Natural killer cell (primary cell): ENCODE data around the gene PRX. TPM values are rescaled to one million over a fixed set of nuclear protein-coding genes. Genes with fewer than 3 reads are reported as not detected.

Experiments
- ATAC-seq, 3 donors: fragments of 150-1000 bp in 2 of 3; fragments of 200-7000 bp in 1 of 3; cut with Tn5 transposase; 1 replicate in 1 of 3; 2 replicates in 2 of 3; pipeline ENCODE4 v1.10.0; 2021; ENCODE audit warnings: mild to moderate bottlenecking in 2 of 3, moderate library complexity in 2 of 3
- DNase-seq, 2 donors: peaks; one replicate each; pipeline versions ENCODE4 v3.0.0 to v3.0.0-alpha.2; 2013 to 2021; ENCODE audit warnings: mixed read lengths in 1 of 2
- H3K27ac ChIP-seq: one replicate; pipeline ENCODE4 v1.5.1; 2013; ENCODE audit warnings: mild to moderate bottlenecking, low read length
- H3K27me3 ChIP-seq: one replicate; pipeline ENCODE4 v1.6.1; 2013; ENCODE audit warnings: low read length; ENCODE audit not compliant: control insufficient read depth, insufficient read depth
- H3K36me3 ChIP-seq: one replicate; pipeline ENCODE4 v1.6.1; 2013; ENCODE audit warnings: low read length; ENCODE audit not compliant: control insufficient read depth, insufficient read depth
- H3K4me1 ChIP-seq: one replicate; pipeline ENCODE4 v1.6.1; 2013; ENCODE audit warnings: low read length; ENCODE audit not compliant: control insufficient read depth, insufficient read depth
- H3K4me3 ChIP-seq: one replicate; pipeline ENCODE4 v1.5.1; 2013; ENCODE audit warnings: low read length
- H3K9me3 ChIP-seq: one replicate; pipeline ENCODE4 v1.6.1; 2013; ENCODE audit warnings: low read length; ENCODE audit not compliant: control insufficient read depth, insufficient read depth
- H3K27ac Mint-ChIP-seq, 2 donors: one replicate each; pipeline ENCODE4 v1.8.0; 2022; ENCODE audit warnings: mild to moderate bottlenecking in 2 of 2, mixed read lengths in 2 of 2, moderate library complexity in 1 of 2
- H3K27me3 Mint-ChIP-seq, 2 donors: one replicate each; pipeline ENCODE4 v1.8.0; 2022; ENCODE audit warnings: low read depth in 2 of 2, mixed read lengths in 2 of 2
- H3K36me3 Mint-ChIP-seq: one replicate; pipeline ENCODE4 v1.8.0; 2022; ENCODE audit warnings: mixed read lengths
- H3K4me1 Mint-ChIP-seq, 2 donors: one replicate each; pipeline ENCODE4 v1.8.0; 2022; ENCODE audit warnings: mixed read lengths in 2 of 2
- H3K4me3 Mint-ChIP-seq: one replicate; pipeline ENCODE4 v1.8.0; 2022; ENCODE audit warnings: mild to moderate bottlenecking, moderate library complexity, mixed read lengths
- H3K9me3 Mint-ChIP-seq, 2 donors: one replicate each; pipeline ENCODE4 v1.8.0; 2022; ENCODE audit warnings: mixed read lengths in 2 of 2
- WGBS: methylation state at CpG from one replicate; pipeline ENCODE4 v1.1.7; 2013; ENCODE audit warnings: missing lambda C conversion rate; ENCODE audit not compliant: insufficient coverage; 5-methylcytosine and 5-hydroxymethylcytosine counted together
- intact Hi-C: fragments of 100-400 bp; cut with micrococcal nuclease; formaldehyde crosslinking; loops from one replicate; pipeline ENCODE4 v1.14.2; 2022
- total RNA-seq, 4 donors: library from RNA; stranded (reverse); fragments of 120-200 nt in 1 of 4; gene quantifications; one replicate each; pipeline versions ENCODE4 v1.2.3 to v1.2.4, GENCODE V29; 2013 to 2022
- TF ChIP-seq, protein P1 (sequence below): fragments of 200-600 bp; IDR thresholded peaks from one replicate; pipeline ENCODE4 v1.8.0; 2022; ENCODE audit warnings: antibody characterized with exemption

PRX gene
- total RNA-seq, 3 donors from 2014 or later (not counting 1 experiment from before 2014, with no cell fraction given): 2.0 to 3.8 (median 3.7) TPM

DNA sequence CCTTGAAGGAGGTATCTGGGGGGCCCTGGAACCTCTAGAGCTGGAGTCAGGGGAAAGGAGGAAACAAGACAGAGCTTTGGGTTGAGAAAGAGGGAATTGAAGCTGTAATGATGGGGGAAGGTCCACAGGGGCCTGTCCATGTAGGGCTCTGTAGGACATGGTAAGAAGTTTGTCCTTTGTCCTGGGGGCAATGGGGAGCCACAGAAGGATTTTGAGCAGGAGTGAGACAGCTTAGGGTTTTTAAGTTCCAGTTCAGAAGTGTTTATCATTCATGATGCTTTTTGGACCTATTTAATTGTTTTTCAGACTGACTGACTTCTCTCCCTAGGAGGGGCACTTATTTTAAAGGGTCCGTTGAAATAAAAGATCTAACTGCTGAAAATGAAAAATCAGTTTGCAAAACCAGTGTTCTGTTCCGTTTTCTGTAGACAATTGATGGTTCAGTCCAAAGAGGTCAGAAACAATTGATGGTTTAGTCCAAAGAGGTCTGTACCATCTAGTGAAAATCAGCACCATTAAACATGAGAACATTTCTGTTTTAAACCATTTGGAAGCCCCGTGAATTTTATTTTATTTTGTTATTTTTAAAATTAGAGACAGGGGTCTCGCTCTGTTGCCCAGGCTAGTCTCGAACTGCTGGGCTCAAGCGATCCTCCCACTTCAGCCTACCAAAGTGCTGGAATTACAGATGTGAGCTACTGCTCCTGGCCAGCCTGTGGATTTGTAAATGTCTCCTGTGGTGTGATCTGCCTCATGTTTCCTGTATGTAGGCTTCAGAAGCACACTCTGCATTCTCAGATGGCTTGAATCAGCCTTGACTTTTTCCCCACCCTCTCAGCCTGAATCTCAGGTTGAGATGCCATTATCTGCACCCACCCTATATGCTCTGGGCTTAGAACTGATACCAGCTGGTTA lies 56.2 kb downstream of the PRX start:
- H3K4me1 ChIP-seq: peaks cover 18% of the 10 kb centered on the region
- 97% methylated on average over 6 of the region's 6 CpGs for WGBS
- H3K36me3 Mint-ChIP-seq: no peaks in the 10 kb centered on the region

DNA sequence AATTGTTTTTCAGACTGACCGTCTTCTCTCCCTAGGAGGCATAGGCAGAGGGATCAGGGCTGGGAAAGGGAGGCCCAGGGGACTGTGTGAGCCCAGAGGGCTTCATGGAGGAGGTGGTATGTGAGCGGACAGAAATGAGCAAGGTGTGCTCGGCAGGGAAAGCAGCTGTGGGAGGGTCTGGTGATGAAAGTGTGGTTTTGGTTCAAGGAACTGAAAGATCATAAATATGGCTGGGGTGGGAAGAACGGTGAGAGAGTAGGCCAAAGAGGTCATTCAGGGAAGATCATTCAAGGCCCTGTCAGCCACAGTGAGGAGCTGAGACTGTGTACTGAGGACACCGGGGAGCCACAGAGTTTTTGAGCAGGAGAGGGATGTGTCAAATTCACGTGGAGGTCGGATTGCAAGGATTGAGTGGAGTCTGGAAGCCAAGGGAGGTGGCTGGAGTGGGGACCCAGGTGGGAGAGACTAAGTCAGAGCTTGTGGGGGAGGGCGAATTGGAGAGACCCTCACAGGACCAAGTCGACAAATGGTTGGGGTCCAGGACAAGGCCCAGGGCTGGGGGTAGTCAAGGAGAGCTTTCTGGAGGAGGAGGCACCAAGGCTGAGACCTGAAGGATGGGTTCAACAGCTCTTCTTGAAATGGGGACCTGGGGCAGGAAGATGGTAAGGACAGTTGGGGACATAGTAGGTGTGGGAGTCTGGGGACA lies 57.0 kb downstream of the PRX start:
- Histone ChIP-seq H3K4me1 (peaks cover 18% of the 10 kb centered on the region), H3K36me3 (no peaks in the 10 kb centered on the region), H3K27me3 (no peaks in the 10 kb centered on the region), H3K9me3 (no peaks in the 10 kb centered on the region), H3K4me3 (no peak overlapping the region), H3K27ac (no peak overlapping the region)
- intact Hi-C loops: no loop called here
- peak overlapping the region in 1 of 2 donors; percentile 73 for H3K27ac Mint-ChIP-seq
- TF ChIP-seq, protein P1, sequence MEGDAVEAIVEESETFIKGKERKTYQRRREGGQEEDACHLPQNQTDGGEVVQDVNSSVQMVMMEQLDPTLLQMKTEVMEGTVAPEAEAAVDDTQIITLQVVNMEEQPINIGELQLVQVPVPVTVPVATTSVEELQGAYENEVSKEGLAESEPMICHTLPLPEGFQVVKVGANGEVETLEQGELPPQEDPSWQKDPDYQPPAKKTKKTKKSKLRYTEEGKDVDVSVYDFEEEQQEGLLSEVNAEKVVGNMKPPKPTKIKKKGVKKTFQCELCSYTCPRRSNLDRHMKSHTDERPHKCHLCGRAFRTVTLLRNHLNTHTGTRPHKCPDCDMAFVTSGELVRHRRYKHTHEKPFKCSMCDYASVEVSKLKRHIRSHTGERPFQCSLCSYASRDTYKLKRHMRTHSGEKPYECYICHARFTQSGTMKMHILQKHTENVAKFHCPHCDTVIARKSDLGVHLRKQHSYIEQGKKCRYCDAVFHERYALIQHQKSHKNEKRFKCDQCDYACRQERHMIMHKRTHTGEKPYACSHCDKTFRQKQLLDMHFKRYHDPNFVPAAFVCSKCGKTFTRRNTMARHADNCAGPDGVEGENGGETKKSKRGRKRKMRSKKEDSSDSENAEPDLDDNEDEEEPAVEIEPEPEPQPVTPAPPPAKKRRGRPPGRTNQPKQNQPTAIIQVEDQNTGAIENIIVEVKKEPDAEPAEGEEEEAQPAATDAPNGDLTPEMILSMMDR: no peak
- H3K4me1 Mint-ChIP-seq: peaks cover 12 to 14% of the 10 kb centered on the region in 2 donors
- H3K9me3 Mint-ChIP-seq: no peaks in the 10 kb centered on the region
- DNase-seq: no peak
- ATAC-seq: no peak
- H3K36me3 Mint-ChIP-seq: no peaks in the 10 kb centered on the region
- no peak overlapping the region for H3K4me3 Mint-ChIP-seq
- WGBS: 74% methylated on average over 9 of the region's 9 CpGs
- H3K27me3 Mint-ChIP-seq: no peaks in the 10 kb centered on the region

More for the DNA sequence above, 56.2 kb downstream of the PRX start:
- Histone ChIP-seq H3K27ac (no peak overlapping the region), H3K36me3 (no peaks in the 10 kb centered on the region), H3K4me3 (no peak overlapping the region), H3K9me3 (no peaks in the 10 kb centered on the region), H3K27me3 (no peaks in the 10 kb centered on the region)
- intact Hi-C loops: no loop called here
- H3K9me3 Mint-ChIP-seq: no peaks in the 10 kb centered on the region
- TF ChIP-seq, protein P1: no peak
- ATAC-seq: no peak
- peaks cover 7 to 18% of the 10 kb centered on the region in 2 donors for H3K4me1 Mint-ChIP-seq
- DNase-seq: no peak
- H3K4me3 Mint-ChIP-seq: no peak overlapping the region
- peak overlapping the region in 1 of 2 donors; percentile 73 for H3K27ac Mint-ChIP-seq
- no peaks in the 10 kb centered on the region for H3K27me3 Mint-ChIP-seq

DNA sequence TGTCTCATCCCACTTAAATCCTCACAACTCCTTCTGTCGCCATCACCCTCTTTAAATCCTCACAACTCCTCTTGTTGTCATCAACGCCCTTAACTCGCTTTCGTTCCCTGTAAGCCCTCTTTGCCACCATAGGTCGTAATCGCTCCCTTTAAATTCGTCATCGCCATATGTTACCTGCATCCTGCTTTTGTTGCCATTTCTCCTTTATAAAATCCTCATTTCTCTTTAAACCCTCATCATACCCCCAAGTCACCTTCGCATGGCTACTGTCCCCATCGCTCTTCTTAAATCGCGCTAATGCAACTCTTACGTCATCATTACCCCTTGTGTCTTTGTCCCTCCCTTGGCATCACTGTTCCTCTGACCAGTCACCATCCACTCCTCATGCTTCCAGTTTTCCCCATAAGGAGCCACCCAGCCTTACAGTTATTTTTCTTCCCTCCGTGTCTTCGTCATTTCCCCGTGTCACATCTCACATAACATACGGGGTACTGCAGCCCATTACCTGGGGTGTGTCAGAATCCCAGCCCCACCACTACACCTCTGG lies 64.1 kb downstream of the PRX start:
- Mint-ChIP-seq H3K27ac (peak overlapping the region; percentile 79 to 87), H3K27me3 (no peaks in the 10 kb centered on the region), H3K36me3 (no peaks in the 10 kb centered on the region), H3K4me1 (peaks cover 27% of the 10 kb centered on the region in 2 donors), H3K9me3 (no peaks in the 10 kb centered on the region), H3K4me3 (peak overlapping the region; percentile 89)
- Histone ChIP-seq H3K4me1 (peaks cover 18% of the 10 kb centered on the region), H3K27ac (peak overlapping the region; percentile 49), H3K4me3 (peak overlapping the region; percentile 49), H3K9me3 (no peaks in the 10 kb centered on the region), H3K27me3 (no peaks in the 10 kb centered on the region), H3K36me3 (no peaks in the 10 kb centered on the region)
- intact Hi-C loops: loop anchor here (1.0 to 5.0 kb wide), 3 partner anchors 67 to 118 kb away; partner anchors contain the start of genes BLVRB and SPTBN4
- peak in 1 of 2 donors; percentile 48 for DNase-seq
- TF ChIP-seq, protein P1: no peak
- no peak for ATAC-seq
- 17% methylated on average over 17 of the region's 17 CpGs for whole genome bisulfite sequencing
